Epithelial cell of esophagus (primary cell): ENCODE measurements around the gene CYP11A1.

Experiments
- DNase-seq: peaks from one replicate; pipeline ENCODE4 v3.0.0; 2010; ENCODE audit warnings: low read depth
- H3K4me3 ChIP-seq: 2 replicates; pipeline ENCODE4 v1.5.1; 2011; ENCODE audit warnings: mild to moderate bottlenecking, low read length, control low read depth
- TF ChIP-seq, protein P1 (sequence below): IDR thresholded peaks from 2 replicates; pipeline ENCODE4 v1.5.1; 2011; ENCODE audit warnings: low read depth, mild to moderate bottlenecking, low read length, control low read depth, inconsistent platforms; ENCODE audit not compliant: insufficient read depth; ENCODE audit errors: missing control alignments

Gene CYP11A1

DNA sequence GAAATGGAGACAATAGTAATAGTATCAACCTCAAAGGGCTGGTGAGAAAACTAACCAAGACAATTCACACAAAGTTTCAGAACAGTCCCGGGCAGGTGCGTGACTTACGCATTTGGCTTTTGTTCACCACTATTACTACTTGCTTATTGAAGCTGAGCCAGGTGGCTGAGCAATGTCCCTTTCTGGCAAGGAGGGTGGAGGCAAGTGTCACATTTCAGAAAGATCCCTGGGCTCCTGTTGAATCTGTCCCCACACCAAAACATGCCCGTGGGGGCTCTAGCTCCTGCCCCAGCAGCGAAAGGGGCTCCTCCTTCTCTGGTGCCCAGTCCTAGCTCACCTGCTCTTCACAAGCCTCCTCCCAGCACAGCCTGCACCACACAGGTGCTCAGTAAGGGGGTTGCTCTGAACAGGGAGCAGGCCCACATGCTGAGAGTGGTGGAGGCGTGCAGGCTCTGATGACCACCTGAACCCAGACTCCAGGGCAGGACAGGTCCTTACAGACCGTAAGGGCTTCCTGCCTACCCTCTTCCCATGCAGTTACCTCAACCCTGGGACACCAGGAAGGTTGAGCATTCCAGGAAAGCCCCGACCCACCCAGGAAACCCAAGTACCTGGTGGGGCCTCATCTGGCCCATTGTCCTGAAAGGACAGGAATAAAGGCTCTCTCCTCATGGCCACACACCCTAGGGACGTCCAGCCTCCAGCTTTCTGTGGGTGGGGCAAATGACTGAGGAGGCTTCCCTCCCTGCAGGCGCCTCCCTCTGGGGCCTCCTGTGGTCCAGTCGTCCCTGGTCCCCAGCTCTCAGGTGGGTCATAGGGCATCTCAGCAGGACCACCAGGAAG is 33.7 kb upstream of the CYP11A1 start:
- TF ChIP-seq, protein P1, sequence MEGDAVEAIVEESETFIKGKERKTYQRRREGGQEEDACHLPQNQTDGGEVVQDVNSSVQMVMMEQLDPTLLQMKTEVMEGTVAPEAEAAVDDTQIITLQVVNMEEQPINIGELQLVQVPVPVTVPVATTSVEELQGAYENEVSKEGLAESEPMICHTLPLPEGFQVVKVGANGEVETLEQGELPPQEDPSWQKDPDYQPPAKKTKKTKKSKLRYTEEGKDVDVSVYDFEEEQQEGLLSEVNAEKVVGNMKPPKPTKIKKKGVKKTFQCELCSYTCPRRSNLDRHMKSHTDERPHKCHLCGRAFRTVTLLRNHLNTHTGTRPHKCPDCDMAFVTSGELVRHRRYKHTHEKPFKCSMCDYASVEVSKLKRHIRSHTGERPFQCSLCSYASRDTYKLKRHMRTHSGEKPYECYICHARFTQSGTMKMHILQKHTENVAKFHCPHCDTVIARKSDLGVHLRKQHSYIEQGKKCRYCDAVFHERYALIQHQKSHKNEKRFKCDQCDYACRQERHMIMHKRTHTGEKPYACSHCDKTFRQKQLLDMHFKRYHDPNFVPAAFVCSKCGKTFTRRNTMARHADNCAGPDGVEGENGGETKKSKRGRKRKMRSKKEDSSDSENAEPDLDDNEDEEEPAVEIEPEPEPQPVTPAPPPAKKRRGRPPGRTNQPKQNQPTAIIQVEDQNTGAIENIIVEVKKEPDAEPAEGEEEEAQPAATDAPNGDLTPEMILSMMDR = no peak
- H3K4me3 ChIP-seq = no peak overlapping the region
- DNase-seq = peak; percentile 80

DNA sequence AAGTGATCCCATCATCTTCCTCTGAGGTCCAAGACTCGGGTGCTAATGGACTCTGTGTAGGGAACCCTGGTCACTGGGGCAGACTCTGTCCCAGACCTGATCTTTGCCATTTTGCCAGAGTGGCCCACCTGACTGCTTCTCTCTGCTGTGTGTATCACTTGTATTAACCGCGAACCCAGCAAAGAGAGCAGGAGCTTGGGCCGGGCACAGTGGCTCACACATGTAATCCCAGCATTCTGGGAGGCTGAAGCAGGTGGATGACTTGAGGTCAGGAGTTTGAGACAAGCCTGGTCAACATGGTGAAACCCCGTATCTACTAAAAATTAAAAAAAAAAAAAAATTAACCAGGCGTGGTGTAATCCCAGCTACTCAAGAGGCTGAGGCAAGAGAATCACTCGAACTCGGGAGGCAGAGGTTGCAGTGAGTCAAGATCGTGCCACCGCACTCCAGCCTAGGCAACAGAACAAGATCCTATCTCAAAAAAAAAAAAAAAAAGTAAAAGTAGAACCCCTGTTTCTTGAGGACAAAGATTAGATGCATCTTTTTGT is 32.9 kb upstream of the CYP11A1 start:
- TF ChIP-seq, protein P1 = no peak
- H3K4me3 ChIP-seq = no peak overlapping the region
- peak; percentile 65 for DNase-seq

DNA sequence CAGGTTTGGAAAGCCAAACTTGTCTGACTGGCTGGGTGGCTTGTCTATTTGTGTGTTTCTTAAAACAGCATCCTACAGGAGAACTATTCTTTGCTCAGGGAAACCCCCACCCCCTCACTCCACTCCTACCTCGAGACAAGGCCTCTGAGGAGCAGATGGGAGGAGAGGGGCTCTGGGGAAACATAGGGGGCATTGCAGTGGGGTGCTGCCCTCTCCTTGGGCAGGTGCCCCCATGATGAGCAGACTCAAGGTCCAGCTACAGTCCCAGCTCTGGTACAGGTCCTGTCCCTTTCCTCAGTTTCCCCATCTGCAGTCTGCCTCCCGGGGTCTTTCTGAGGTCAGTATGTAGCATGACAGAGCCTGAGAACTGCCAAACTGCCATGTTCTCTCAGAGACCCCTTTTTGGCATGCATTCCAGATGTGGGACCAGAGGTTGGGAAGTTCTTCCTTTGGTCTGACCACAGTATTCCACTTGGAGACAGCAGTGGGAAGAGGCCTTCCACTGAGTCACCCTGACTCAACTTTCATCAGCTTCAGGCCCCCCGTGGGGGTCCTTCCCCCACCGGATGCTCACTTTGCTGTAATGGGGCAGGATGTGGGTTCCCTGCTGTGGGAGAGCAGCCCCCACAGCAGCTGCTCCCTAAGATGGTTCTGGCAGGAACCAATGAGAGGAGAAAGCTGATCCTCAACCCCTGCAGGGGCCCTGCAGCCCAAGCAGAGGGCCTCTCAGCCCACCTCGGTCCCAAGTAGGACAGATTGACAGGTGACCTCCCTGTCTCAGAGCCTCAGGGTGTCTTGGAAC is 32.3 kb upstream of the CYP11A1 start:
- no peak overlapping the region for H3K4me3 ChIP-seq
- TF ChIP-seq, protein P1 = no peak
- DNase-seq = peak; percentile 78

DNA sequence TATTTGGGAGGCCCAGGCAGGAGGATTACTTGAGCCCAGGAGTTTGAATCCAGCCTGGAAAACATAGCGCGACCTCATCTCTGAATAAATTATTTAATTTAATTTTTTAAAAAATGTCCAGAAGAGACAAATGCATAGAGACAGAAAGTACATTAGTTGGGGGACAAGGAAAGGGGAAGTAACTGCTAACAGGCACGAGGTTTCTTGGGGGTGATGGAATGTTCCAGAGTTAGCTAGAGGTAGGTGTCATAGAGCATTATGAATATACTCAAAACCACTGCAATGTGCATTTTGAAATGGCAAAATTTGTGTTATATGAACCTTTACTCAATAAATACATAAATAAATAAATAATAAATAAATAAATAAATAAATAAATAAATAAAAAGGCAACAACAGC is 31.7 kb upstream of the CYP11A1 start:
- TF ChIP-seq, protein P1 = no peak
- DNase-seq = no peak

DNA sequence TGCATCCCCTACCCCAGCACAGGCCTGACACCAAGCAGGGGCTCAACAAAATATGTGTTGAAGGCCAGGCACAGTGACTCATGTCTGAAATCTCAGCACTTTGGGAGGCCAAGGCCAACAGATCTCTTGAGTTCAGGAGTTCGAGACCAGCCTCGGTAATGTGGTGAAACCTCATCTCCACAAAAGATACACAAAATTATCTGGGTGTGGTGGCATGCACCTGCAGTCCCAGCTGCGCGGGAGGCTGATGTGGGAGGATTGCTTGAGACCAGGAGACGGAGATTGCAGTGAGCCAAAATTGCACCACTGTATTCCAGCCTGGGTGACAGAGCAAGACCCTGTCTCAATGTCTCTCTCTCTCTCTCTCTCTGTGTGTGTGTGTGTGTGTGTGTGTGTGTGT is 30.7 kb upstream of the CYP11A1 start:
- no peak for DNase-seq
- TF ChIP-seq, protein P1 = no peak
- no peak overlapping the region for H3K4me3 ChIP-seq

More for the DNA sequence above, 31.7 kb upstream of the CYP11A1 start:
- no peak overlapping the region for H3K4me3 ChIP-seq

DNA sequence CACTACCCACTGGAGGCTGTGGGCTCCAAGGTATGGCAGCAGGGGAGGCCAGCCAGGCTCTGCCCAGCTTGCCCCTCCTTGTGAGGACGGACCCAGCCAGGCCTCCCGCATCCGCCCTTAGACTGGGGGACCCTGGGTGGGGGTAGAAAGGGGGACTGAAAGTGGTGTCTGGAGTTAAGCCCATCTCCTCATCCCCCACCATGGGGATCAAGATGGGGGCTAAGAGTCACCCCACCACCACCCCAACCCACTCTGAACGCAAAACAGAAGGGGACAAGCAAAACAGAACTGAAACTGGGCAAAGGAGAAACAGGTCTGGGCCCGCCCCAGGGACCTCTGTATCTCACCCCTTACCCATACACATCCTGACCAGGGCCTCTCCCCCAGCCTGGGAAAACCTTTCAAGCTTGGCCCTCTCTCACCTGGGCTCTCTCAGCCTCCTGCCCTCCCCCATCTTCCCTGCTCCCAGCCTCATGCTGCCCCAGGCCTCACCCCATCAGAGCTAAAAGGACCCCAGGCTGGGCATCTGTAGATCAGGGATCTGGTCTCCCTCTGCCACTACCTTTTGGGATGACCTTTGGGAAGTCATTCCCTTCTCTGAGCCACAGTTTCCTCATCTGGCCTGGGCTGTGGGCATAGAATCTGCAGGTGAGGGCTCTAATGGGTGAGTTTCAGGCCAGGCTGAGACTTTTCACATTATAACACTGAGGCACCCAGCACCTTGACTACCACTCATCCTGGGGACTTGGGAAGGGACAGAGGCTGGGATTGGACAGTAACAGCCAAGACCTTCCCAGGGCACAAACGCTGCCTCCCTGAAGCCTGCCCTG is 30.0 kb upstream of the CYP11A1 start:
- TF ChIP-seq, protein P1 = no peak
- DNase-seq = peak; percentile 60

More for the DNA sequence above, 30.0 kb upstream of the CYP11A1 start:
- no peak overlapping the region for H3K4me3 ChIP-seq
